ENCODE results near the gene CPLX3.

The CPLX3 gene

GRCh38 chr15:74830868-74831267 lies 4.4 kb downstream of the CPLX3 start:
- DNase-seq = no peak

GRCh38 chr15:74831813-74832495 lies 5.5 kb downstream of the CPLX3 start:
- DNase-seq = no peak

GRCh38 chr15:74832826-74833225 lies 6.4 kb downstream of the CPLX3 start:
- no peak for DNase-seq

GRCh38 chr15:74833376-74834107 lies 7.1 kb downstream of the CPLX3 start:
- DNase-seq = no peak

- peak in 1 of 3 experiments; percentile 31 for DNase-seq
These were observed 8.9 kb downstream of the CPLX3 start for GRCh38 chr15:74835312-74835823.

GRCh38 chr15:74836846-74837245 lies 10.4 kb downstream of the CPLX3 start:
- no peak for DNase-seq

GRCh38 chr15:74837482-74838136 lies 11.2 kb downstream of the CPLX3 start:
- DNase-seq = no peak

GRCh38 chr15:74838137-74838516 lies 11.7 kb downstream of the CPLX3 start:
- DNase-seq = no peak

GRCh38 chr15:74838746-74839525 lies 12.5 kb downstream of the CPLX3 start:
- DNase-seq = no peak

GRCh38 chr15:74839526-74840395 lies 13.3 kb downstream of the CPLX3 start:
- DNase-seq = no peak

- DNase-seq = no peak
These were observed 14.7 kb downstream of the CPLX3 start for GRCh38 chr15:74840851-74841775.

- DNase-seq = no peak
These were observed 15.5 kb downstream of the CPLX3 start for GRCh38 chr15:74841891-74842373.

GRCh38 chr15:74842581-74843444 lies 16.4 kb downstream of the CPLX3 start, which contains the start of gene ULK3:
Gene ULK3, minus strand, starts transcription at chr15:74843156. Its CDS starts 51 bp downstream, at chr15:74843105.
- peak; percentile 91 to 96 (median 95) for DNase-seq

GRCh38 chr15:74843445-74843828 lies 17.0 kb downstream of the CPLX3 start:
- no peak for DNase-seq

GRCh38 chr15:74843891-74844299 lies 17.5 kb downstream of the CPLX3 start:
- peak in 1 of 3 experiments; percentile 42 for DNase-seq

- no peak for DNase-seq
These were observed 18.1 kb downstream of the CPLX3 start for GRCh38 chr15:74844319-74845207.

GRCh38 chr15:74845208-74845568 lies 18.8 kb downstream of the CPLX3 start:
- no peak for DNase-seq

GRCh38 chr15:74845581-74845980 lies 19.2 kb downstream of the CPLX3 start:
- no peak for DNase-seq

Measured in NCI-H1417 (cell line).